HG02642 (cell line): ENCODE measurements around the gene FARP2.
A peak's percentile ranks its signal among the peaks of the same experiment; 100 is the strongest.

Experiments
- ATAC-seq: cut with Tn5 transposase; IDR thresholded peaks from one replicate; pipeline ENCODE4 v1.9.1; 2021; ENCODE audit warnings: mild to moderate bottlenecking; ENCODE audit not compliant: unreplicated experiment, poor library complexity

Gene FARP2

GRCh38 chr2:241324775-241325174, 31.3 kb upstream of the FARP2 start:
- no peak for ATAC-seq

GRCh38 chr2:241325257-241325656, 30.8 kb upstream of the FARP2 start:
- ATAC-seq, result no peak

GRCh38 chr2:241329669-241330615, 26.1 kb upstream of the FARP2 start:
- ATAC-seq, result no peak

- no peak for ATAC-seq
Observed at GRCh38 chr2:241330616-241330981, 25.5 kb upstream of the FARP2 start.

- no peak for ATAC-seq
Observed at GRCh38 chr2:241334813-241335212, 21.3 kb upstream of the FARP2 start.

GRCh38 chr2:241339839-241340630, 16.1 kb upstream of the FARP2 start:
- no peak for ATAC-seq

GRCh38 chr2:241340631-241341163, 15.4 kb upstream of the FARP2 start:
- ATAC-seq, result no peak

- no peak for ATAC-seq
Observed at GRCh38 chr2:241344925-241345651, 11.0 kb upstream of the FARP2 start.

- no peak for ATAC-seq
Observed at GRCh38 chr2:241349941-241350340, 6.1 kb upstream of the FARP2 start.

- no peak for ATAC-seq
Observed at GRCh38 chr2:241350530-241350877, 5.6 kb upstream of the FARP2 start.

- no peak for ATAC-seq
Observed at GRCh38 chr2:241350878-241351639, 5.0 kb upstream of the FARP2 start.

GRCh38 chr2:241351640-241352031, 4.4 kb upstream of the FARP2 start:
- no peak for ATAC-seq

GRCh38 chr2:241352227-241352626, 3.9 kb upstream of the FARP2 start:
- no peak for ATAC-seq

- ATAC-seq, result peak; percentile 29
Observed at GRCh38 chr2:241354668-241355658, 1.1 kb upstream of the FARP2 start.

GRCh38 chr2:241356871-241357260, 781 bp downstream of the FARP2 start:
- no peak for ATAC-seq

GRCh38 chr2:241357531-241357930, 1.4 kb downstream of the FARP2 start:
- no peak for ATAC-seq

- no peak for ATAC-seq
Observed at GRCh38 chr2:241358470-241358869, 2.4 kb downstream of the FARP2 start.

- ATAC-seq, result no peak
Observed at GRCh38 chr2:241359481-241360045, 3.5 kb downstream of the FARP2 start.
